ENCODE data around the gene CXorf49B.
"Not testable (repeated sequence)": the region's sequence is repeated elsewhere in the genome, so short reads cannot be mapped to it uniquely, and the experiment has no call there.

CXorf49B gene

GRCh38 chrX:71763049-71763448 is at the start of gene CXorf49B:
Gene CXorf49B, plus strand, starts transcription at chrX:71763349. Its CDS starts 75 bp downstream, at chrX:71763424.
- DNase-seq (ENCODE audit: low read depth in 2 of 2), result not testable (repeated sequence)

GRCh38 chrX:71714064-71714463 is 49.1 kb upstream of the CXorf49B start:
- not testable (repeated sequence) for DNase-seq (ENCODE audit: low read depth in 2 of 2)

- not testable (repeated sequence) for DNase-seq (ENCODE audit: low read depth in 2 of 2)
Measured at GRCh38 chrX:71715551-71715950, 47.6 kb upstream of the CXorf49B start.

GRCh38 chrX:71716323-71716722 is 46.8 kb upstream of the CXorf49B start:
- DNase-seq (ENCODE audit: low read depth in 2 of 2), result not testable (repeated sequence)

- not testable (repeated sequence) for DNase-seq (ENCODE audit: low read depth in 2 of 2)
Measured at GRCh38 chrX:71718185-71718584, 45.0 kb upstream of the CXorf49B start, which contains the start of gene CXorf49. Gene CXorf49, minus strand, starts transcription at chrX:71718285. Its CDS starts 134 bp downstream, at chrX:71718151.

GRCh38 chrX:71719195-71719594 is 44.0 kb upstream of the CXorf49B start:
- not testable (repeated sequence) for DNase-seq (ENCODE audit: low read depth in 2 of 2)

GRCh38 chrX:71720289-71720886 is 42.8 kb upstream of the CXorf49B start:
- DNase-seq (ENCODE audit: low read depth in 2 of 2), result not testable (repeated sequence)

- DNase-seq (ENCODE audit: low read depth in 2 of 2), result not testable (repeated sequence)
Measured at GRCh38 chrX:71760688-71761281, 2.4 kb upstream of the CXorf49B start.

- not testable (repeated sequence) for DNase-seq (ENCODE audit: low read depth in 2 of 2)
Measured at GRCh38 chrX:71764832-71765231, 1.7 kb downstream of the CXorf49B start.

- not testable (repeated sequence) for DNase-seq (ENCODE audit: low read depth in 2 of 2)
Measured at GRCh38 chrX:71765613-71766012, 2.5 kb downstream of the CXorf49B start.

- not testable (repeated sequence) for DNase-seq (ENCODE audit: low read depth in 2 of 2)
Measured at GRCh38 chrX:71767134-71767533, 4.0 kb downstream of the CXorf49B start.

GRCh38 chrX:71778322-71778721 is 15.2 kb downstream of the CXorf49B start:
- not testable (repeated sequence) for DNase-seq (ENCODE audit: low read depth in 2 of 2)

- not testable (repeated sequence) for DNase-seq (ENCODE audit: low read depth in 2 of 2)
Measured at GRCh38 chrX:71782225-71782949, 19.2 kb downstream of the CXorf49B start.

GRCh38 chrX:71782950-71783299 is 19.8 kb downstream of the CXorf49B start:
- DNase-seq (ENCODE audit: low read depth in 2 of 2), result not testable (repeated sequence)

GRCh38 chrX:71783569-71784347 is 20.6 kb downstream of the CXorf49B start:
- DNase-seq (ENCODE audit: low read depth in 2 of 2), result not testable (repeated sequence)

- DNase-seq (ENCODE audit: low read depth in 2 of 2), result not testable (repeated sequence)
Measured at GRCh38 chrX:71784348-71784983, 21.3 kb downstream of the CXorf49B start.

- DNase-seq (ENCODE audit: low read depth in 2 of 2), result not testable (repeated sequence)
Measured at GRCh38 chrX:71806450-71806849, 43.3 kb downstream of the CXorf49B start.

- no peak for DNase-seq (ENCODE audit: low read depth in 2 of 2)
Measured at GRCh38 chrX:71809886-71810285, 46.7 kb downstream of the CXorf49B start.

GRCh38 chrX:71814123-71814912 is 51.2 kb downstream of the CXorf49B start:
- DNase-seq (ENCODE audit: low read depth in 2 of 2), result no peak

- DNase-seq (ENCODE audit: low read depth in 2 of 2), result no peak
Measured at GRCh38 chrX:71815121-71815905, 52.2 kb downstream of the CXorf49B start.
